NB4 (cell line): ENCODE results near the gene L2HGDH.

Experiments used
- CTCF ChIP-seq: IDR thresholded peaks from one replicate; pipeline ENCODE4 v1.5.1; 2012; ENCODE audit warnings: low read depth, low read length
- MYC ChIP-seq: IDR thresholded peaks from 2 replicates; pipeline ENCODE4 v1.6.1; 2011; ENCODE audit warnings: low read depth, low read length
- POLR2A ChIP-seq: IDR thresholded peaks from 2 replicates; pipeline ENCODE4 v1.6.1; 2011; ENCODE audit warnings: mild to moderate bottlenecking; ENCODE audit not compliant: insufficient read length; ENCODE audit errors: extremely low read depth
- TF ChIP-seq, protein P1 (sequence below): IDR thresholded peaks from 2 replicates; pipeline ENCODE4 v1.6.1; 2011; ENCODE audit warnings: low read depth, low read length

GRCh38 chr14:50340963-50341362 lies 28.9 kb upstream of the L2HGDH start:
- TF ChIP-seq CTCF (peak; percentile 31), POLR2A (no peak), MYC (no peak)
- TF ChIP-seq, protein P1, sequence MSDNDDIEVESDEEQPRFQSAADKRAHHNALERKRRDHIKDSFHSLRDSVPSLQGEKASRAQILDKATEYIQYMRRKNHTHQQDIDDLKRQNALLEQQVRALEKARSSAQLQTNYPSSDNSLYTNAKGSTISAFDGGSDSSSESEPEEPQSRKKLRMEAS = no peak
